Adrenal gland (tissue), 12 donors: ENCODE results near the gene ERC2. TPM values are rescaled to one million over a fixed set of nuclear protein-coding genes. Genes with fewer than 3 reads are reported as not detected.

Source experiments
- DNase-seq, 7 donors: peaks; one replicate each; pipeline ENCODE4 v3.0.0-alpha.2; 2019 to 2020
- H3K27ac ChIP-seq, 5 donors: fragments of 200-600 bp; sonication (generic) in 4 of 5; 1 replicate in 3 of 5; 2 replicates in 2 of 5; pipeline versions ENCODE4 v1.5.1 to v1.8.0; 2016 to 2020; ENCODE audit warnings: mild to moderate bottlenecking in 1 of 5
- H3K27me3 ChIP-seq: fragments of 200-600 bp; 2 replicates; pipeline ENCODE4 v1.8.0; 2021
- H3K36me3 ChIP-seq, 2 donors: fragments of 200-600 bp; replicated peaks in 1 of 2; 1 replicate in 1 of 2; 2 replicates in 1 of 2; pipeline versions ENCODE4 v1.5.1 to v1.8.0; 2018 to 2022
- H3K4me1 ChIP-seq, 2 donors: fragments of 200-600 bp; replicated peaks in 1 of 2; 1 replicate in 1 of 2; 2 replicates in 1 of 2; pipeline versions ENCODE4 v1.5.1 to v1.8.0; 2018 to 2021
- H3K4me3 ChIP-seq, 4 donors: fragments of 200-600 bp; sonication (generic) in 3 of 4; one replicate each; pipeline ENCODE4 v1.5.1; 2016 to 2018
- H3K9me3 ChIP-seq, 3 donors: fragments of 200-600 bp; sonication (generic) in 1 of 3; replicated peaks in 1 of 3; 1 replicate in 2 of 3; 2 replicates in 1 of 3; pipeline versions ENCODE4 v1.5.1 to v1.8.0; 2016 to 2021
- POLR2A ChIP-seq, 2 donors: fragments of 450-650 bp; IDR thresholded peaks; one replicate each; pipeline ENCODE4 v1.6.1; 2017; ENCODE audit warnings: antibody characterized with exemption in 2 of 2, mild to moderate bottlenecking in 2 of 2, moderate library complexity in 1 of 2
- WGBS, 4 donors: extraction: QIAGEN DNeasy Blood & Tissue Kit in 2 of 4; methylation state at CpG; one replicate each; pipeline versions ENCODE4 v1.1.5 to v1.1.7; 2013 to 2017; 5-methylcytosine and 5-hydroxymethylcytosine counted together
- intact Hi-C, 2 donors: fragments of 100-400 bp; cut with DNase I; formaldehyde crosslinking; loops; one replicate each; pipeline versions ENCODE4 v1.14.1 to v1.15.0; 2022 to 2023
- polyA plus RNA-seq, 3 donors: library from polyadenylated mRNA; stranded (reverse); fragments of 200-250 nt in 2 of 3; fragments of 350-450 nt in 1 of 3; fragmentation: Illumina TruSeq in 1 of 3; extraction: RNeasy Lipid Tissue Mini Kit (QIAGEN cat#74804) in 1 of 3; gene quantifications; one replicate each; pipeline ENCODE4 v1.2.3, GENCODE V29; 2013 to 2014
- total RNA-seq, 9 donors: library from RNA; depleted of rRNA in 4 of 9; stranded (reverse); fragments of >200 nt in 4 of 9; fragments of 120-200 nt in 1 of 9; fragmentation: NEBNext Ultra II Directional in 1 of 9; extraction: Animal tissue kit (Norgen Biotek cat#: 25700) in 1 of 9; gene quantifications; one replicate each; pipeline versions ENCODE4 v1.1.0 to v1.2.4, GENCODE V29; 2013 to 2023
- TF ChIP-seq, protein P1 (sequence below), 6 experiments: fragments of 450-650 bp in 4 of 6; fragments of 200-600 bp in 2 of 6; sonication (generic) in 1 of 6; IDR thresholded peaks; 1 replicate in 5 of 6; 2 replicates in 1 of 6; pipeline versions ENCODE4 v1.5.1 to v1.8.0; 2016 to 2021; ENCODE audit warnings: antibody characterized with exemption in 6 of 6, mild to moderate bottlenecking in 2 of 6, moderate library complexity in 1 of 6
- donor health status: healthy with polysubstance abuse.
- donor health status: Bipolar disorder and iron deficiency.
- donor health status: DM: yes; HTN: yes; CAD: no.
- donor health status: DM: no; HTN: no; CAD: no.
- donor health status: DM: no; HTN: no; CAD: no.
- donor health status: DM: yes; HTN: yes; CAD: no.

ERC2 gene
- total and polyA plus RNA-seq, 12 donors = 0.47 to 5.8 (median 1.5) TPM

DNA sequence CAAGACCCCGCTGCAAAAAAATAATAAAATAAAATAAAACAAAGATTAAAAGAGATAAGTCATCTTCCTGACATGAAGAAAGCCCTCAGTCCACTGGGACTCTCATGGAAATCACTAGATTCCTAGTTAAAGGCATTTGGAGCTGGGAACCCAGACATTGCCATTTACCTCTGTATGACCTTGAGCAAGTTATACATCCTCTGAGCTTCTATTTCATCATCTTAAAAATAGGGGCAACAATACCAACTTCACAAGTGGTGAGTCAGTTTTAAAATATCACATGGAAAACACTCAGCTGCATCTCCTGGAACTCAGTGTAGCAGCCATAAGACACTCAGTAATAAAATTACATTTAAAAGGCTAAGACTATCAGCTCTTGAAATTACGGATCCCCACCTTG is 334.8 kb downstream of the ERC2 start:
- Histone ChIP-seq H3K9me3 (no peaks in the 10 kb centered on the region), H3K27me3 (no peaks in the 10 kb centered on the region), H3K4me1 (peaks cover 0 to 9% of the 10 kb centered on the region in 2 donors), H3K27ac (no peak overlapping the region), H3K4me3 (no peak overlapping the region), H3K36me3 (no peaks in the 10 kb centered on the region)
- 88 to 94% (median 91%) methylated on average over 2 of the region's 2 CpGs for WGBS, 4 donors
- intact Hi-C loops = no loop called here
- DNase-seq = no peak
- TF ChIP-seq POLR2A (IDR thresholded peaks at IDR 0.05) = no peak
- TF ChIP-seq, protein P1, sequence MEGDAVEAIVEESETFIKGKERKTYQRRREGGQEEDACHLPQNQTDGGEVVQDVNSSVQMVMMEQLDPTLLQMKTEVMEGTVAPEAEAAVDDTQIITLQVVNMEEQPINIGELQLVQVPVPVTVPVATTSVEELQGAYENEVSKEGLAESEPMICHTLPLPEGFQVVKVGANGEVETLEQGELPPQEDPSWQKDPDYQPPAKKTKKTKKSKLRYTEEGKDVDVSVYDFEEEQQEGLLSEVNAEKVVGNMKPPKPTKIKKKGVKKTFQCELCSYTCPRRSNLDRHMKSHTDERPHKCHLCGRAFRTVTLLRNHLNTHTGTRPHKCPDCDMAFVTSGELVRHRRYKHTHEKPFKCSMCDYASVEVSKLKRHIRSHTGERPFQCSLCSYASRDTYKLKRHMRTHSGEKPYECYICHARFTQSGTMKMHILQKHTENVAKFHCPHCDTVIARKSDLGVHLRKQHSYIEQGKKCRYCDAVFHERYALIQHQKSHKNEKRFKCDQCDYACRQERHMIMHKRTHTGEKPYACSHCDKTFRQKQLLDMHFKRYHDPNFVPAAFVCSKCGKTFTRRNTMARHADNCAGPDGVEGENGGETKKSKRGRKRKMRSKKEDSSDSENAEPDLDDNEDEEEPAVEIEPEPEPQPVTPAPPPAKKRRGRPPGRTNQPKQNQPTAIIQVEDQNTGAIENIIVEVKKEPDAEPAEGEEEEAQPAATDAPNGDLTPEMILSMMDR (IDR thresholded peaks at IDR 0.05) = no peak

DNA sequence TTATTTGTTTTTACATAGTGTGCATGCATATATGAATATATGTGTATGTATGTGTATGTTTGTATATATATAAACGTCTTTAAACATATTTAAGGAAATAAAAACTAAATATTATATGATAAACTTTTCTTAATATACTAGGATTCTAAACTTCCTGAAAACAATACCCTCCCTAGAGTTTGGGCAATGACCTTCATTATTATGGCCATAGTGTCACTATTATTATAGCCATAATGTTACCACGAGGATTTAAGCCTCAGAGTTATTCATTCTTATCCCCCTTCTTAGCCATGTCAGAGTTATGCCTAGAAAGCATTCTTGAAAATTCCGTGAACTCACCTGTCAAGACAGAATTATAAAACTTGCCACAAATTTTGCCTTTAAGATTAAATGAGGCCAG is 335.5 kb downstream of the ERC2 start:
- intact Hi-C loops = no loop called here
- 69 to 83% (median 72%) methylated on average over 3 of the region's 3 CpGs for WGBS, 4 donors
- DNase-seq = no peak
- TF ChIP-seq, protein P1 (IDR thresholded peaks at IDR 0.05) = no peak
- no peak for TF ChIP-seq POLR2A (IDR thresholded peaks at IDR 0.05)
- H3K36me3 ChIP-seq = no peaks in the 10 kb centered on the region
- no peaks in the 10 kb centered on the region for H3K27me3 ChIP-seq
- H3K4me1 ChIP-seq = peaks cover 0 to 9% of the 10 kb centered on the region in 2 donors
- no peak overlapping the region for H3K4me3 ChIP-seq
- H3K27ac ChIP-seq = no peak overlapping the region
- H3K9me3 ChIP-seq = no peaks in the 10 kb centered on the region

DNA sequence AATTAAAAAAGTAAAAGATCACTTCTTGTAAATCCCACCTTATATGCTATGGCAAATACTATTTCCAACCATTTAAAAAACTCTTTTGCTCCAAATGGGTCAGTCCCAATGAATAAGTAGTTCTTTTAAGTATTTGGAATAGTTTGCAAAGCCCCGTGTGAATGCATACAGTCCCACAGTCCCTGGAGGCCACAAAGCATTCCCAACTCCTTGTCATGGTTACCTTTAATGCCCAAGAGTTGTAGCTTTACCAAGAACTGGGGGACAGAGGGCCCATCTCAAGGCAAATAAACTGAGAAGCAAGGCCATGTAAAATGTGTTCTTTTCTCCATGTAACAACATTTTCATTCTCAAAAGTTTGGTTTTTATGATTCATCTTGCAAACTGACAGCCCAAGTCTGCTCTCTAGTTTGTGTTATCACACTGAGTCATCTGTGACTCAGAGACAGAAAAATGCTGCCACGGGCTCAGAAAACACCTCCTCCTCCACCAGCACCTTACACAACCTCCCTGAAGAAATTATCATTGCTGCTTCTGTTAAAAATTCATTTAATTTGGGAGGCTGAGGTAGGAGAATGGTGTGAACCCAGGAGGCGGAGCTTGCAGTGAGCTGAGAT is 336.2 kb downstream of the ERC2 start:
- Histone ChIP-seq H3K27ac (peak overlapping the region in 4 of 5 donors; percentile 36 to 54 (median 45)), H3K27me3 (no peaks in the 10 kb centered on the region), H3K4me1 (peaks cover 0 to 9% of the 10 kb centered on the region in 2 donors), H3K4me3 (no peak overlapping the region), H3K36me3 (no peaks in the 10 kb centered on the region), H3K9me3 (no peaks in the 10 kb centered on the region)
- intact Hi-C loops = no loop called here
- peak; percentile 40 to 76 (median 72) for DNase-seq
- no peak for TF ChIP-seq POLR2A (IDR thresholded peaks at IDR 0.05)
- TF ChIP-seq, protein P1 (IDR thresholded peaks at IDR 0.05) = no peak
- WGBS, 4 donors = 26 to 33% (median 30%) methylated on average over 3 of the region's 3 CpGs

DNA sequence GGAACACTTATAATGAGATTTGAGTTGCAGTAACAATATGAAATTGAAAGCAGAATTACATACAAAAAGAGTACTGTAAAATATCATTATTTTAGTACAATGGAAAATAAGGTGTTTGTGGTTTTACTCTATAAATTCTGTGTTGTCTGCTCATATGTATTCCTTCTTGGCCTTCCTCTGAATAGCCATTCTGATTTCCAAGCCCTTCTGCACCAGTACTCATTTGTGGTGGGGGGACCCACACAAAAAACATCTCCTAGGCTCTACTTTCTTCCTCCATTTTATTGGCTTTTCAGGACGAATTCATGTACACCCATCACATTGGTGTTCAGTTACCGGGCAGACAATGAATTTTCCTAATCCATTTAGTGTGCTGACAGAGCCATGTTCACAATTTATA is 338.2 kb downstream of the ERC2 start:
- Histone ChIP-seq H3K4me1 (peaks cover 0 to 11% of the 10 kb centered on the region in 2 donors), H3K27ac (no peak overlapping the region), H3K27me3 (no peaks in the 10 kb centered on the region), H3K9me3 (no peaks in the 10 kb centered on the region), H3K4me3 (no peak overlapping the region), H3K36me3 (no peaks in the 10 kb centered on the region)
- TF ChIP-seq, protein P1 (IDR thresholded peaks at IDR 0.05) = no peak
- TF ChIP-seq POLR2A (IDR thresholded peaks at IDR 0.05) = no peak
- WGBS, 4 donors = 81 to 94% (median 86%) methylated on average over 2 of the region's 2 CpGs
- no peak for DNase-seq
- intact Hi-C loops = no loop called here
